ENCODE results near the gene SUV39H1.

DNA sequence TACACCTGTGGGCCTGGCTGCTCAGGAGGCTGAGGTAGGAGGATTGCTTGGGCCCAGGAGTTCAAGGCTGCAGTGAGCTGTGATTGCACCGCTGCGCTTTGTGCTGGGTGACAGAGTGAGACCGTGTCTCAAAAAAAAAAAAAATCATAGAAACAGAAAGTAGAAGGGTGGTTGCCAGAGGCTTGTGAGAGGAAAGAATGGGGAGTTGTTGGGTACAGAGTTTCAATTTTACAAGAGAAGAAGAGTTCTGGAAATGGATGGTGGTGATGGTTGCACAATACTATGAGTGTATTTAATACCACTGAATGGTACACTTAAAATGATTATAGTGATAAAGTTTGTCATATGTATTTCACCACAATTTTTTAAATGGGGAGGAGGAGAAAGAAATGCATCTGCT, 54.8 kb downstream of the SUV39H1 start:
- TF ChIP-seq TAF1 (IDR thresholded peaks at IDR 0.05; ENCODE audit: borderline replicate concordance, low read depth, low read length) = no peak
- TF ChIP-seq, protein P1, sequence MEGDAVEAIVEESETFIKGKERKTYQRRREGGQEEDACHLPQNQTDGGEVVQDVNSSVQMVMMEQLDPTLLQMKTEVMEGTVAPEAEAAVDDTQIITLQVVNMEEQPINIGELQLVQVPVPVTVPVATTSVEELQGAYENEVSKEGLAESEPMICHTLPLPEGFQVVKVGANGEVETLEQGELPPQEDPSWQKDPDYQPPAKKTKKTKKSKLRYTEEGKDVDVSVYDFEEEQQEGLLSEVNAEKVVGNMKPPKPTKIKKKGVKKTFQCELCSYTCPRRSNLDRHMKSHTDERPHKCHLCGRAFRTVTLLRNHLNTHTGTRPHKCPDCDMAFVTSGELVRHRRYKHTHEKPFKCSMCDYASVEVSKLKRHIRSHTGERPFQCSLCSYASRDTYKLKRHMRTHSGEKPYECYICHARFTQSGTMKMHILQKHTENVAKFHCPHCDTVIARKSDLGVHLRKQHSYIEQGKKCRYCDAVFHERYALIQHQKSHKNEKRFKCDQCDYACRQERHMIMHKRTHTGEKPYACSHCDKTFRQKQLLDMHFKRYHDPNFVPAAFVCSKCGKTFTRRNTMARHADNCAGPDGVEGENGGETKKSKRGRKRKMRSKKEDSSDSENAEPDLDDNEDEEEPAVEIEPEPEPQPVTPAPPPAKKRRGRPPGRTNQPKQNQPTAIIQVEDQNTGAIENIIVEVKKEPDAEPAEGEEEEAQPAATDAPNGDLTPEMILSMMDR (IDR thresholded peaks at IDR 0.05) = no peak
- TF ChIP-seq, protein P2, sequence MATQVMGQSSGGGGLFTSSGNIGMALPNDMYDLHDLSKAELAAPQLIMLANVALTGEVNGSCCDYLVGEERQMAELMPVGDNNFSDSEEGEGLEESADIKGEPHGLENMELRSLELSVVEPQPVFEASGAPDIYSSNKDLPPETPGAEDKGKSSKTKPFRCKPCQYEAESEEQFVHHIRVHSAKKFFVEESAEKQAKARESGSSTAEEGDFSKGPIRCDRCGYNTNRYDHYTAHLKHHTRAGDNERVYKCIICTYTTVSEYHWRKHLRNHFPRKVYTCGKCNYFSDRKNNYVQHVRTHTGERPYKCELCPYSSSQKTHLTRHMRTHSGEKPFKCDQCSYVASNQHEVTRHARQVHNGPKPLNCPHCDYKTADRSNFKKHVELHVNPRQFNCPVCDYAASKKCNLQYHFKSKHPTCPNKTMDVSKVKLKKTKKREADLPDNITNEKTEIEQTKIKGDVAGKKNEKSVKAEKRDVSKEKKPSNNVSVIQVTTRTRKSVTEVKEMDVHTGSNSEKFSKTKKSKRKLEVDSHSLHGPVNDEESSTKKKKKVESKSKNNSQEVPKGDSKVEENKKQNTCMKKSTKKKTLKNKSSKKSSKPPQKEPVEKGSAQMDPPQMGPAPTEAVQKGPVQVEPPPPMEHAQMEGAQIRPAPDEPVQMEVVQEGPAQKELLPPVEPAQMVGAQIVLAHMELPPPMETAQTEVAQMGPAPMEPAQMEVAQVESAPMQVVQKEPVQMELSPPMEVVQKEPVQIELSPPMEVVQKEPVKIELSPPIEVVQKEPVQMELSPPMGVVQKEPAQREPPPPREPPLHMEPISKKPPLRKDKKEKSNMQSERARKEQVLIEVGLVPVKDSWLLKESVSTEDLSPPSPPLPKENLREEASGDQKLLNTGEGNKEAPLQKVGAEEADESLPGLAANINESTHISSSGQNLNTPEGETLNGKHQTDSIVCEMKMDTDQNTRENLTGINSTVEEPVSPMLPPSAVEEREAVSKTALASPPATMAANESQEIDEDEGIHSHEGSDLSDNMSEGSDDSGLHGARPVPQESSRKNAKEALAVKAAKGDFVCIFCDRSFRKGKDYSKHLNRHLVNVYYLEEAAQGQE (IDR thresholded peaks at IDR 0.05; ENCODE audit: low read depth, low read length) = no peak
- no peak for TF ChIP-seq RAD21 (IDR thresholded peaks at IDR 0.05; ENCODE audit: low read length)
- no peak for TF ChIP-seq GABPA (IDR thresholded peaks at IDR 0.05; ENCODE audit: low read depth)
- TF ChIP-seq EZH2phosphoT487 (IDR thresholded peaks at IDR 0.05; ENCODE audit: borderline replicate concordance, low read depth) = no peak
- TF ChIP-seq FOSL2 (IDR thresholded peaks at IDR 0.05; ENCODE audit: borderline replicate concordance, low read depth) = no peak
- no peak for TF ChIP-seq TCF12 (IDR thresholded peaks at IDR 0.05)
- TF ChIP-seq ELF1 (IDR thresholded peaks at IDR 0.05) = no peak
- TF ChIP-seq, protein P3, sequence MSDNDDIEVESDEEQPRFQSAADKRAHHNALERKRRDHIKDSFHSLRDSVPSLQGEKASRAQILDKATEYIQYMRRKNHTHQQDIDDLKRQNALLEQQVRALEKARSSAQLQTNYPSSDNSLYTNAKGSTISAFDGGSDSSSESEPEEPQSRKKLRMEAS (IDR thresholded peaks at IDR 0.05; ENCODE audit: low read depth) = no peak

Data from SK-N-SH (cell line).